Osteocyte (in vitro differentiated cells): ENCODE results near the gene ZIC5. TPM values are rescaled to one million over a fixed set of nuclear protein-coding genes. Genes with fewer than 3 reads are reported as not detected.

Experiments used
- DNase-seq: peaks from one replicate; pipeline ENCODE4 v3.0.0; 2021; ENCODE audit warnings: mixed read lengths; ENCODE audit not compliant: unreplicated experiment; ENCODE audit errors: extremely low spot score
- H3K27ac Mint-ChIP-seq: one replicate; pipeline ENCODE4 v1.8.0; 2021; ENCODE audit warnings: mild to moderate bottlenecking, mixed read lengths; ENCODE audit not compliant: unreplicated experiment
- H3K27me3 Mint-ChIP-seq: one replicate; pipeline ENCODE4 v1.8.0; 2021; ENCODE audit warnings: mixed read lengths; ENCODE audit not compliant: unreplicated experiment
- H3K36me3 Mint-ChIP-seq: one replicate; pipeline ENCODE4 v1.8.0; 2021; ENCODE audit warnings: mixed read lengths; ENCODE audit not compliant: unreplicated experiment
- H3K4me1 Mint-ChIP-seq: one replicate; pipeline ENCODE4 v1.8.0; 2021; ENCODE audit warnings: mixed read lengths; ENCODE audit not compliant: unreplicated experiment
- H3K4me3 Mint-ChIP-seq: one replicate; pipeline ENCODE4 v1.8.0; 2021; ENCODE audit warnings: mild to moderate bottlenecking, moderate library complexity, mixed read lengths; ENCODE audit not compliant: unreplicated experiment
- H3K9me3 Mint-ChIP-seq: one replicate; pipeline ENCODE4 v1.8.0; 2021; ENCODE audit warnings: mixed read lengths; ENCODE audit not compliant: unreplicated experiment
- total RNA-seq: library from RNA; stranded (reverse); gene quantifications from 2 replicates; pipeline ENCODE4 v1.2.1, GENCODE V29; 2021
- TF ChIP-seq, protein P1 (sequence below): fragments of 200-600 bp; sonication (generic); IDR thresholded peaks from 2 replicates; pipeline ENCODE4 v1.5.0; 2021; ENCODE audit warnings: antibody characterized with exemption, mild to moderate bottlenecking, moderate library complexity

Gene ZIC5
- total RNA-seq, 1 donor from 2014 or later = 8.8 TPM

GRCh38 chr13:99970651-99971575, 654 bp downstream of the ZIC5 start:
- Mint-ChIP-seq H3K4me1 (peaks cover 26% of the 10 kb centered on the region), H3K4me3 (peak overlapping the region; percentile 80), H3K27me3 (peaks cover 5% of the 10 kb centered on the region), H3K9me3 (no peaks in the 10 kb centered on the region), H3K27ac (peak overlapping the region; percentile 91), H3K36me3 (peaks cover 8% of the 10 kb centered on the region)
- peak; percentile 86 for DNase-seq
- TF ChIP-seq, protein P1, sequence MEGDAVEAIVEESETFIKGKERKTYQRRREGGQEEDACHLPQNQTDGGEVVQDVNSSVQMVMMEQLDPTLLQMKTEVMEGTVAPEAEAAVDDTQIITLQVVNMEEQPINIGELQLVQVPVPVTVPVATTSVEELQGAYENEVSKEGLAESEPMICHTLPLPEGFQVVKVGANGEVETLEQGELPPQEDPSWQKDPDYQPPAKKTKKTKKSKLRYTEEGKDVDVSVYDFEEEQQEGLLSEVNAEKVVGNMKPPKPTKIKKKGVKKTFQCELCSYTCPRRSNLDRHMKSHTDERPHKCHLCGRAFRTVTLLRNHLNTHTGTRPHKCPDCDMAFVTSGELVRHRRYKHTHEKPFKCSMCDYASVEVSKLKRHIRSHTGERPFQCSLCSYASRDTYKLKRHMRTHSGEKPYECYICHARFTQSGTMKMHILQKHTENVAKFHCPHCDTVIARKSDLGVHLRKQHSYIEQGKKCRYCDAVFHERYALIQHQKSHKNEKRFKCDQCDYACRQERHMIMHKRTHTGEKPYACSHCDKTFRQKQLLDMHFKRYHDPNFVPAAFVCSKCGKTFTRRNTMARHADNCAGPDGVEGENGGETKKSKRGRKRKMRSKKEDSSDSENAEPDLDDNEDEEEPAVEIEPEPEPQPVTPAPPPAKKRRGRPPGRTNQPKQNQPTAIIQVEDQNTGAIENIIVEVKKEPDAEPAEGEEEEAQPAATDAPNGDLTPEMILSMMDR = no peak

GRCh38 chr13:99969919-99970650, 1.5 kb downstream of the ZIC5 start:
- H3K27me3 Mint-ChIP-seq = peaks cover 5% of the 10 kb centered on the region
- TF ChIP-seq, protein P1 = no peak
- peaks cover 15% of the 10 kb centered on the region for H3K36me3 Mint-ChIP-seq
- H3K9me3 Mint-ChIP-seq = no peaks in the 10 kb centered on the region
- H3K27ac Mint-ChIP-seq = peak overlapping the region; percentile 97
- H3K4me3 Mint-ChIP-seq = peak overlapping the region; percentile 89
- H3K4me1 Mint-ChIP-seq = peaks cover 29% of the 10 kb centered on the region
- peak; percentile 88 for DNase-seq

- peak overlapping the region; percentile 98 for H3K27ac Mint-ChIP-seq
- DNase-seq = peak; percentile 78
- peak overlapping the region; percentile 94 for H3K4me3 Mint-ChIP-seq
- peaks cover 5% of the 10 kb centered on the region for H3K27me3 Mint-ChIP-seq
- H3K36me3 Mint-ChIP-seq = peaks cover 15% of the 10 kb centered on the region
- TF ChIP-seq, protein P1 = no peak
- H3K4me1 Mint-ChIP-seq = peaks cover 29% of the 10 kb centered on the region
- no peaks in the 10 kb centered on the region for H3K9me3 Mint-ChIP-seq
Observed at GRCh38 chr13:99969453-99969918, 2.1 kb downstream of the ZIC5 start.

DNA sequence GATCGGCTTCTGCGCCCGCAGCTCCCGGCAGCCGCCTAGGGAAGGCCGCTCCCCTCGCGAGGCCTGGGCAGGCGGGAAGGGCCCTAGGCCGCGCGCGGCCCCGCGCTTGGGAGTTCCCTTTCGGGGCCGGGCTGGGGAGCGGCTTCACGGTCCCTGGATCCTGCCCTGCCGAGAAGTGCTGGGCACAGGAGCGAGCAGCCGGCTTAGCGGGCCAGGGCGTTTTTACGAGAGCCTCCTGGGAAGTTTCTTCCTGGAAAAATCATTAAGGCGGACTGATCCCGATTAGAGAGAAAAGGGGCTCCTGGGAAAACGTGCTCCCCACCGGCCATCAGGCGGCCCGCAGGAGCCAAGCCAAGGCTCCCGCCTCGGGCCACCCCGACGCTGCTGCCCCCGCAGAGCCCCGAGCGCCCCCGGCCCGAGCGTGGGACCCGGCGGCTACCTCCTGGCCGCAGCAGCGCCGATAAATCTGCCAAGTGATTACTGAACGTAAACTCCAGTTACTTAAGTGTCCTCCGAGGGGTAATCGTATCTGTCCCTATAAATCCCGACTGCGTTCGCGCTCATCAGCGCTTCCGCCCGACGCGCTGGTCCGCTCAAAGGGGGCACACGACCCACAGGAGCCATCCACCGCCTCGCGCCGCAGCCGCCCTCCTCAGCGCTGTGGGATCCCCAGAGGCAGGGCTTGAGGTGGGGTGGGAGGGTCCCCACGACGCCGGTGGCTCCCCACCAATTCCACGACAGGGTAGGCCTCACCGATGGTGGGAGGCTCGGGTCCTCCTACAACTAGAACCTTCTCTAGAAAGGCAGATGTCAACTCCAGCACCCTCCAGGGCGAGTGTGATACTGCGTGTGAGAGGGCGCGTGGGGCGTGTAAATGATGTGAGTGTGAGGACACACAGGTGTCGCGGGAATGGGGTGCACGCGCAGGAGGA, 2.8 kb downstream of the ZIC5 start:
- TF ChIP-seq, protein P1 = no peak
- peak overlapping the region; percentile 94 for H3K4me3 Mint-ChIP-seq
- peak overlapping the region; percentile 98 for H3K27ac Mint-ChIP-seq
- H3K36me3 Mint-ChIP-seq = peaks cover 20% of the 10 kb centered on the region
- DNase-seq = no peak
- H3K9me3 Mint-ChIP-seq = no peaks in the 10 kb centered on the region
- peaks cover 5% of the 10 kb centered on the region for H3K27me3 Mint-ChIP-seq
- peaks cover 29% of the 10 kb centered on the region for H3K4me1 Mint-ChIP-seq
